GM23338 (cell line): ENCODE data around the gene DTNBP1. TPM values are rescaled to one million over a fixed set of nuclear protein-coding genes. Genes with fewer than 3 reads are reported as not detected.

Experiments
- ATAC-seq: fragments of 200-7000 bp; cut with Tn5 transposase; 3 replicates; pipeline ENCODE4 v1.9.1; 2020
- DNase-seq: peaks from one replicate; pipeline ENCODE4 v3.0.0-alpha.2; 2015; ENCODE audit warnings: low spot score
- H2AFZ ChIP-seq: fragments of 200-600 bp; sonication (generic); 2 replicates; pipeline ENCODE4 v1.8.0; 2016; ENCODE audit warnings: antibody characterized with exemption, mild to moderate bottlenecking, moderate library complexity
- H3F3A ChIP-seq: fragments of 200-600 bp; sonication (generic); replicated peaks from 2 replicates; pipeline ENCODE4 v1.8.0; 2017; ENCODE audit warnings: antibody characterized with exemption, mixed run types, low read depth
- H3K27ac ChIP-seq: fragments of 200-600 bp; sonication (generic); 2 replicates; pipeline ENCODE4 v1.6.1; 2016; ENCODE audit warnings: low read depth
- H3K27me3 ChIP-seq: fragments of 200-600 bp; sonication (generic); 2 replicates; pipeline ENCODE4 v1.8.0; 2016; ENCODE audit warnings: mild to moderate bottlenecking, mixed run types, moderate library complexity; ENCODE audit not compliant: insufficient read depth
- H3K36me3 ChIP-seq: fragments of 200-600 bp; sonication (generic); 2 replicates; pipeline ENCODE4 v1.8.0; 2016; ENCODE audit warnings: mild to moderate bottlenecking; ENCODE audit not compliant: insufficient read depth
- H3K4me1 ChIP-seq: fragments of 200-600 bp; sonication (generic); 2 replicates; pipeline ENCODE4 v1.8.0; 2016; ENCODE audit warnings: mild to moderate bottlenecking, moderate library complexity; ENCODE audit not compliant: insufficient read depth
- H3K4me2 ChIP-seq: fragments of 200-600 bp; sonication (generic); 2 replicates; pipeline ENCODE4 v1.7.1; 2017; ENCODE audit warnings: mixed run types
- H3K4me3 ChIP-seq: fragments of 200-600 bp; sonication (generic); 2 replicates; pipeline ENCODE4 v1.6.1; 2016; ENCODE audit warnings: mixed run types
- H3K79me2 ChIP-seq: fragments of 200-600 bp; sonication (generic); replicated peaks from 2 replicates; pipeline ENCODE4 v1.8.0; 2017; ENCODE audit warnings: mild to moderate bottlenecking; ENCODE audit not compliant: insufficient read depth
- H3K9me2 ChIP-seq: fragments of 200-600 bp; sonication (generic); 2 replicates; pipeline ENCODE4 v1.8.0; 2017; ENCODE audit not compliant: insufficient read depth
- H4K20me1 ChIP-seq: fragments of 200-600 bp; sonication (generic); replicated peaks from 2 replicates; pipeline ENCODE4 v1.8.0; 2017; ENCODE audit warnings: mild to moderate bottlenecking; ENCODE audit not compliant: insufficient read depth
- H3K27ac Mint-ChIP-seq: 2 replicates; pipeline ENCODE4 v1.8.0; 2020; ENCODE audit warnings: inconsistent platforms, mild to moderate bottlenecking, moderate library complexity, mixed read lengths
- H3K27me3 Mint-ChIP-seq: 3 replicates; pipeline ENCODE4 v1.8.0; 2022; ENCODE audit warnings: low read depth, mild to moderate bottlenecking, moderate library complexity, mixed read lengths, inconsistent platforms; ENCODE audit not compliant: insufficient read depth, poor library complexity
- H3K36me3 Mint-ChIP-seq: 3 replicates; pipeline ENCODE4 v1.8.0; 2021; ENCODE audit warnings: low read depth, mild to moderate bottlenecking, inconsistent platforms, moderate library complexity, mixed read lengths
- H3K4me1 Mint-ChIP-seq: 3 replicates; pipeline ENCODE4 v1.8.0; 2020; ENCODE audit warnings: mild to moderate bottlenecking, inconsistent platforms, mixed read lengths
- H3K4me3 Mint-ChIP-seq: 3 replicates; pipeline ENCODE4 v1.8.0; 2021; ENCODE audit warnings: moderate library complexity, mild to moderate bottlenecking, inconsistent platforms, mixed read lengths
- H3K9me3 Mint-ChIP-seq: 3 replicates; pipeline ENCODE4 v1.8.0; 2020; ENCODE audit warnings: moderate library complexity, mild to moderate bottlenecking, inconsistent platforms, mixed read lengths
- EZH2 ChIP-seq: fragments of 200-600 bp; sonication (generic); IDR thresholded peaks from one replicate; pipeline ENCODE4 v1.8.0; 2017; ENCODE audit warnings: antibody characterized with exemption, mild to moderate bottlenecking, low read depth; ENCODE audit not compliant: unreplicated experiment
- EZH2phosphoT487 ChIP-seq: fragments of 200-600 bp; sonication (generic); IDR thresholded peaks from one replicate; pipeline ENCODE4 v1.8.1; 2018; ENCODE audit warnings: antibody characterized with exemption; ENCODE audit not compliant: unreplicated experiment
- NANOG ChIP-seq: IDR thresholded peaks from 2 replicates; pipeline ENCODE4 v1.6.1; 2016; ENCODE audit warnings: antibody characterized with exemption, borderline replicate concordance
- POLR2AphosphoS5 ChIP-seq: IDR thresholded peaks from 2 replicates; pipeline ENCODE4 v1.6.1; 2016; ENCODE audit warnings: antibody characterized with exemption, low read depth
- STAT1 ChIP-seq: IDR thresholded peaks from one replicate; pipeline ENCODE4 v1.6.1; 2016; ENCODE audit warnings: antibody characterized with exemption; ENCODE audit not compliant: unreplicated experiment
- ZNF114 ChIP-seq: fragments of 250-450 bp; sonication (Bioruptor Pico); IDR thresholded peaks from 2 replicates; pipeline ENCODE4 v1.5.0; 2020; ENCODE audit warnings: mild to moderate bottlenecking, moderate library complexity
- polyA plus RNA-seq: library from polyadenylated mRNA; unstranded; fragments of >200 nt; fragmentation: Nextera tagmentation; extraction: Ambion mirVana; gene quantifications from 2 replicates; pipeline ENCODE4 v1.2.1, GENCODE V29; 2016
- total RNA-seq: library from RNA; depleted of rRNA; stranded (reverse); fragments of >200 nt; shearing (Covaris generic); gene quantifications from 2 replicates; pipeline ENCODE4 v1.2.3, GENCODE V29; 2014
- TF ChIP-seq, protein P1 (sequence below): fragments of 250-450 bp; sonication (Bioruptor Pico); IDR thresholded peaks from 2 replicates; pipeline ENCODE4 v1.5.0; 2020; ENCODE audit warnings: mild to moderate bottlenecking, moderate library complexity
- TF ChIP-seq, protein P2 (sequence below), 2 experiments: fragments of 200-600 bp in 1 of 2; sonication (generic) in 1 of 2; conservative IDR thresholded peaks; 2 replicates each; pipeline versions ENCODE4 v1.5.1 to v1.6.1; 2016 to 2017; ENCODE audit warnings: antibody characterized with exemption in 2 of 2, low read depth in 2 of 2, mild to moderate bottlenecking in 2 of 2, moderate library complexity in 1 of 2
- TF ChIP-seq, protein P3 (sequence below): IDR thresholded peaks from 2 replicates; pipeline ENCODE4 v1.6.1; 2016; ENCODE audit warnings: antibody characterized with exemption

The DTNBP1 gene
- total and polyA plus RNA-seq, 2 experiments from 2014 or later, result 12.1 to 20.1 TPM

DNA sequence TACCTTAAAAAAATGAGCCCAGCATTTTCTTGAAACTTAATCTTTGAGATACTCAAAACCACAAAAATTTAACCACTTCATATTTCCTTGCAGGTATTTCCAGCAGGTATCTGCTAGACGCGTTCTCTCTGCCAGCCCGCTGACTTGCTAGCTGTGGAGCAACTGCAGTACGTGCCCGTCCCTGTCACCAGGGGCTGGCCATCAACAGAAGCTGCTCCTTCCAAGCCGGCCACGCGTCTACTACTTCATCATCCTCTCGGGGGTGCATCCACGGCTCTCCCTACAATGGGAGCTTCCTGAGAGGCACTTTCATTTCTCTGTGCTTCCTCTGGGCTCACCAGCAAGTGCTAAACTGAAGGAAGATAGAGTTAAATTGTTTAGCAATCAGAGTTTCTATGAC lies 132.4 kb downstream of the DTNBP1 start:
- H3K4me1 Mint-ChIP-seq, result 0 out of 3 replicates have a peak, but pooled peaks cover 3% of the 10 kb centered on the region
- ATAC-seq (no peak; the same call in 2 of the 3 replicates), DNase-seq (no peak)
- H3K27me3 Mint-ChIP-seq, result peaks cover 28% of the 10 kb centered on the region
- Histone ChIP-seq H3K79me2 (no peaks in the 10 kb centered on the region), H4K20me1 (peaks cover 3% of the 10 kb centered on the region; the same call in 1 of the 2 replicates), H3K4me3 (no peak overlapping the region), H3K4me1 (no peaks in the 10 kb centered on the region), H3K27ac (no peak overlapping the region), H3K4me2 (no peak overlapping the region), H2AFZ (no peak overlapping the region), H3F3A (peaks cover under 1% of the 10 kb centered on the region; the same call in 1 of the 2 replicates), H3K36me3 (no peaks in the 10 kb centered on the region), H3K9me2 (no peaks in the 10 kb centered on the region), H3K27me3 (no peaks in the 10 kb centered on the region)
- no peak overlapping the region for H3K4me3 Mint-ChIP-seq
- H3K9me3 Mint-ChIP-seq, result peaks cover 22% of the 10 kb centered on the region
- no peak for TF ChIP-seq STAT1
- TF ChIP-seq, protein P1, sequence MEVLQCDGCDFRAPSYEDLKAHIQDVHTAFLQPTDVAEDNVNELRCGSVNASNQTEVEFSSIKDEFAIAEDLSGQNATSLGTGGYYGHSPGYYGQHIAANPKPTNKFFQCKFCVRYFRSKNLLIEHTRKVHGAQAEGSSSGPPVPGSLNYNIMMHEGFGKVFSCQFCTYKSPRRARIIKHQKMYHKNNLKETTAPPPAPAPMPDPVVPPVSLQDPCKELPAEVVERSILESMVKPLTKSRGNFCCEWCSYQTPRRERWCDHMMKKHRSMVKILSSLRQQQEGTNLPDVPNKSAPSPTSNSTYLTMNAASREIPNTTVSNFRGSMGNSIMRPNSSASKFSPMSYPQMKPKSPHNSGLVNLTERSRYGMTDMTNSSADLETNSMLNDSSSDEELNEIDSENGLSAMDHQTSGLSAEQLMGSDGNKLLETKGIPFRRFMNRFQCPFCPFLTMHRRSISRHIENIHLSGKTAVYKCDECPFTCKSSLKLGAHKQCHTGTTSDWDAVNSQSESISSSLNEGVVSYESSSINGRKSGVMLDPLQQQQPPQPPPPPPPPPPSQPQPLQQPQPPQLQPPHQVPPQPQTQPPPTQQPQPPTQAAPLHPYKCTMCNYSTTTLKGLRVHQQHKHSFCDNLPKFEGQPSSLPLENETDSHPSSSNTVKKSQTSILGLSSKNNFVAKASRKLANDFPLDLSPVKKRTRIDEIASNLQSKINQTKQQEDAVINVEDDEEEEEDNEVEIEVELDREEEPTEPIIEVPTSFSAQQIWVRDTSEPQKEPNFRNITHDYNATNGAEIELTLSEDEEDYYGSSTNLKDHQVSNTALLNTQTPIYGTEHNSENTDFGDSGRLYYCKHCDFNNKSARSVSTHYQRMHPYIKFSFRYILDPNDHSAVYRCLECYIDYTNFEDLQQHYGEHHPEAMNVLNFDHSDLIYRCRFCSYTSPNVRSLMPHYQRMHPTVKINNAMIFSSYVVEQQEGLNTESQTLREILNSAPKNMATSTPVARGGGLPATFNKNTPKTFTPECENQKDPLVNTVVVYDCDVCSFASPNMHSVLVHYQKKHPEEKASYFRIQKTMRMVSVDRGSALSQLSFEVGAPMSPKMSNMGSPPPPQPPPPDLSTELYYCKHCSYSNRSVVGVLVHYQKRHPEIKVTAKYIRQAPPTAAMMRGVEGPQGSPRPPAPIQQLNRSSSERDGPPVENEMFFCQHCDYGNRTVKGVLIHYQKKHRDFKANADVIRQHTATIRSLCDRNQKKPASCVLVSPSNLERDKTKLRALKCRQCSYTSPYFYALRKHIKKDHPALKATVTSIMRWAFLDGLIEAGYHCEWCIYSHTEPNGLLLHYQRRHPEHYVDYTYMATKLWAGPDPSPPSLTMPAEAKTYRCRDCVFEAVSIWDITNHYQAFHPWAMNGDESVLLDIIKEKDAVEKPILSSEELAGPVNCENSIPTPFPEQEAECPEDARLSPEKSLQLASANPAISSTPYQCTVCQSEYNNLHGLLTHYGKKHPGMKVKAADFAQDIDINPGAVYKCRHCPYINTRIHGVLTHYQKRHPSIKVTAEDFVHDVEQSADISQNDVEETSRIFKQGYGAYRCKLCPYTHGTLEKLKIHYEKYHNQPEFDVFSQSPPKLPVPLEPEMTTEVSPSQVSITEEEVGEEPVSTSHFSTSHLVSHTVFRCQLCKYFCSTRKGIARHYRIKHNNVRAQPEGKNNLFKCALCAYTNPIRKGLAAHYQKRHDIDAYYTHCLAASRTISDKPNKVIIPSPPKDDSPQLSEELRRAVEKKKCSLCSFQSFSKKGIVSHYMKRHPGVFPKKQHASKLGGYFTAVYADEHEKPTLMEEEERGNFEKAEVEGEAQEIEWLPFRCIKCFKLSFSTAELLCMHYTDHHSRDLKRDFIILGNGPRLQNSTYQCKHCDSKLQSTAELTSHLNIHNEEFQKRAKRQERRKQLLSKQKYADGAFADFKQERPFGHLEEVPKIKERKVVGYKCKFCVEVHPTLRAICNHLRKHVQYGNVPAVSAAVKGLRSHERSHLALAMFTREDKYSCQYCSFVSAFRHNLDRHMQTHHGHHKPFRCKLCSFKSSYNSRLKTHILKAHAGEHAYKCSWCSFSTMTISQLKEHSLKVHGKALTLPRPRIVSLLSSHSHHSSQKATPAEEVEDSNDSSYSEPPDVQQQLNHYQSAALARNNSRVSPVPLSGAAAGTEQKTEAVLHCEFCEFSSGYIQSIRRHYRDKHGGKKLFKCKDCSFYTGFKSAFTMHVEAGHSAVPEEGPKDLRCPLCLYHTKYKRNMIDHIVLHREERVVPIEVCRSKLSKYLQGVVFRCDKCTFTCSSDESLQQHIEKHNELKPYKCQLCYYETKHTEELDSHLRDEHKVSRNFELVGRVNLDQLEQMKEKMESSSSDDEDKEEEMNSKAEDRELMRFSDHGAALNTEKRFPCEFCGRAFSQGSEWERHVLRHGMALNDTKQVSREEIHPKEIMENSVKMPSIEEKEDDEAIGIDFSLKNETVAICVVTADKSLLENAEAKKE (CRISPR knock-in tag), result no peak
- TF ChIP-seq NANOG, result no peak
- TF ChIP-seq, protein P2, sequence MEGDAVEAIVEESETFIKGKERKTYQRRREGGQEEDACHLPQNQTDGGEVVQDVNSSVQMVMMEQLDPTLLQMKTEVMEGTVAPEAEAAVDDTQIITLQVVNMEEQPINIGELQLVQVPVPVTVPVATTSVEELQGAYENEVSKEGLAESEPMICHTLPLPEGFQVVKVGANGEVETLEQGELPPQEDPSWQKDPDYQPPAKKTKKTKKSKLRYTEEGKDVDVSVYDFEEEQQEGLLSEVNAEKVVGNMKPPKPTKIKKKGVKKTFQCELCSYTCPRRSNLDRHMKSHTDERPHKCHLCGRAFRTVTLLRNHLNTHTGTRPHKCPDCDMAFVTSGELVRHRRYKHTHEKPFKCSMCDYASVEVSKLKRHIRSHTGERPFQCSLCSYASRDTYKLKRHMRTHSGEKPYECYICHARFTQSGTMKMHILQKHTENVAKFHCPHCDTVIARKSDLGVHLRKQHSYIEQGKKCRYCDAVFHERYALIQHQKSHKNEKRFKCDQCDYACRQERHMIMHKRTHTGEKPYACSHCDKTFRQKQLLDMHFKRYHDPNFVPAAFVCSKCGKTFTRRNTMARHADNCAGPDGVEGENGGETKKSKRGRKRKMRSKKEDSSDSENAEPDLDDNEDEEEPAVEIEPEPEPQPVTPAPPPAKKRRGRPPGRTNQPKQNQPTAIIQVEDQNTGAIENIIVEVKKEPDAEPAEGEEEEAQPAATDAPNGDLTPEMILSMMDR (conservative IDR thresholded peaks at IDR 0.05; ENCODE audit: low read depth in 2 of 2), result no peak
- TF ChIP-seq EZH2phosphoT487, result no peak
- no peak for TF ChIP-seq ZNF114
- TF ChIP-seq, protein P3, sequence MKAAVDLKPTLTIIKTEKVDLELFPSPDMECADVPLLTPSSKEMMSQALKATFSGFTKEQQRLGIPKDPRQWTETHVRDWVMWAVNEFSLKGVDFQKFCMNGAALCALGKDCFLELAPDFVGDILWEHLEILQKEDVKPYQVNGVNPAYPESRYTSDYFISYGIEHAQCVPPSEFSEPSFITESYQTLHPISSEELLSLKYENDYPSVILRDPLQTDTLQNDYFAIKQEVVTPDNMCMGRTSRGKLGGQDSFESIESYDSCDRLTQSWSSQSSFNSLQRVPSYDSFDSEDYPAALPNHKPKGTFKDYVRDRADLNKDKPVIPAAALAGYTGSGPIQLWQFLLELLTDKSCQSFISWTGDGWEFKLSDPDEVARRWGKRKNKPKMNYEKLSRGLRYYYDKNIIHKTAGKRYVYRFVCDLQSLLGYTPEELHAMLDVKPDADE, result no peak
- TF ChIP-seq EZH2, result no peak
- no peak for TF ChIP-seq POLR2AphosphoS5
- no peak overlapping the region for H3K27ac Mint-ChIP-seq
- H3K36me3 Mint-ChIP-seq, result peaks cover 35% of the 10 kb centered on the region
